ENCODE measurements around the gene CCDC68. TPM values are rescaled to one million over a fixed set of nuclear protein-coding genes. Genes with fewer than 3 reads are reported as not detected.
"Not testable (repeated sequence)": the region's sequence is repeated elsewhere in the genome, so short reads cannot be mapped to it uniquely, and the experiment has no call there.

Gene CCDC68
- total RNA-seq, 1 experiment from 2014 or later: not detected

GRCh38 chr18:54859667-54860421 is 99.4 kb downstream of the CCDC68 start:
- H3K4me1 ChIP-seq (ENCODE audit: insufficient read depth, low read length, poor library complexity, severe bottlenecking): no peaks in the 10 kb centered on the region
- BruUV-seq (replicated peaks): no TSS peak
- H3K36me3 ChIP-seq (ENCODE audit: insufficient read depth, low read length, poor library complexity, severe bottlenecking): no peaks in the 10 kb centered on the region
- H3K27ac ChIP-seq (ENCODE audit: low read depth, low read length, poor library complexity, severe bottlenecking): no peak overlapping the region
- H3K4me3 ChIP-seq (ENCODE audit: low read depth, low read length, poor library complexity, severe bottlenecking): no peak overlapping the region
- intact Hi-C loops (cut with micrococcal nuclease; ENCODE audit: unreplicated experiment): no loop called here
- no peaks in the 10 kb centered on the region for H3K9me3 ChIP-seq (ENCODE audit: low read depth, low read length, poor library complexity, severe bottlenecking)
- no peaks in the 10 kb centered on the region for H3K27me3 ChIP-seq (replicated peaks; ENCODE audit: insufficient read depth, low read depth, low read length, poor library complexity)
- no peak for DNase-seq (ENCODE audit: low spot score)
- ChIA-PET POLR2A (ENCODE audit: low non-redundant PET) (no interaction called here), CTCF (no interaction called here)
- no peak for TF ChIP-seq EZH2 (IDR thresholded peaks at IDR 0.05; ENCODE audit: borderline replicate concordance, low read depth, low read length, poor library complexity, severe bottlenecking)
- TF ChIP-seq CTCF (conservative IDR thresholded peaks at IDR 0.05; ENCODE audit: low read depth, low read length): no peak

GRCh38 chr18:54857499-54857898 is 101.8 kb downstream of the CCDC68 start:
- intact Hi-C loops (cut with micrococcal nuclease; ENCODE audit: unreplicated experiment): no loop called here
- TF ChIP-seq CTCF (conservative IDR thresholded peaks at IDR 0.05; ENCODE audit: low read depth, low read length) (no peak), EZH2 (IDR thresholded peaks at IDR 0.05; ENCODE audit: borderline replicate concordance, low read depth, low read length, poor library complexity, severe bottlenecking) (no peak)
- no peak overlapping the region for H3K4me3 ChIP-seq (ENCODE audit: low read depth, low read length, poor library complexity, severe bottlenecking)
- no peak overlapping the region for H3K27ac ChIP-seq (ENCODE audit: low read depth, low read length, poor library complexity, severe bottlenecking)
- no peak for DNase-seq (ENCODE audit: low spot score)
- no peaks in the 10 kb centered on the region for H3K27me3 ChIP-seq (replicated peaks; ENCODE audit: insufficient read depth, low read depth, low read length, poor library complexity)
- no peaks in the 10 kb centered on the region for H3K4me1 ChIP-seq (ENCODE audit: insufficient read depth, low read length, poor library complexity, severe bottlenecking)
- ChIA-PET POLR2A (ENCODE audit: low non-redundant PET) (no interaction called here), CTCF (no interaction called here)
- H3K9me3 ChIP-seq (ENCODE audit: low read depth, low read length, poor library complexity, severe bottlenecking): no peaks in the 10 kb centered on the region
- H3K36me3 ChIP-seq (ENCODE audit: insufficient read depth, low read length, poor library complexity, severe bottlenecking): no peaks in the 10 kb centered on the region
- no TSS peak for BruUV-seq (replicated peaks)

GRCh38 chr18:54856105-54856646 is 103.1 kb downstream of the CCDC68 start:
- no peak overlapping the region for H3K27ac ChIP-seq (ENCODE audit: low read depth, low read length, poor library complexity, severe bottlenecking)
- ChIA-PET POLR2A (ENCODE audit: low non-redundant PET) (no interaction called here), CTCF (no interaction called here)
- no peak overlapping the region for H3K4me3 ChIP-seq (ENCODE audit: low read depth, low read length, poor library complexity, severe bottlenecking)
- no peak for DNase-seq (ENCODE audit: low spot score)
- no peak for TF ChIP-seq CTCF (conservative IDR thresholded peaks at IDR 0.05; ENCODE audit: low read depth, low read length)
- TF ChIP-seq EZH2 (IDR thresholded peaks at IDR 0.05; ENCODE audit: borderline replicate concordance, low read depth, low read length, poor library complexity, severe bottlenecking): no peak
- no peaks in the 10 kb centered on the region for H3K27me3 ChIP-seq (replicated peaks; ENCODE audit: insufficient read depth, low read depth, low read length, poor library complexity)
- BruUV-seq (replicated peaks): no TSS peak
- H3K9me3 ChIP-seq (ENCODE audit: low read depth, low read length, poor library complexity, severe bottlenecking): no peaks in the 10 kb centered on the region
- intact Hi-C loops (cut with micrococcal nuclease; ENCODE audit: unreplicated experiment): no loop called here
- H3K36me3 ChIP-seq (ENCODE audit: insufficient read depth, low read length, poor library complexity, severe bottlenecking): no peaks in the 10 kb centered on the region
- no peaks in the 10 kb centered on the region for H3K4me1 ChIP-seq (ENCODE audit: insufficient read depth, low read length, poor library complexity, severe bottlenecking)

GRCh38 chr18:54855050-54855449 is 104.2 kb downstream of the CCDC68 start:
- H3K9me3 ChIP-seq (ENCODE audit: low read depth, low read length, poor library complexity, severe bottlenecking); H3K4me1 ChIP-seq (ENCODE audit: insufficient read depth, low read length, poor library complexity, severe bottlenecking); intact Hi-C loops (cut with micrococcal nuclease; ENCODE audit: unreplicated experiment); POLR2A ChIA-PET (ENCODE audit: low non-redundant PET); H3K4me3 ChIP-seq (ENCODE audit: low read depth, low read length, poor library complexity, severe bottlenecking); CTCF ChIA-PET; H3K27ac ChIP-seq (ENCODE audit: low read depth, low read length, poor library complexity, severe bottlenecking); H3K27me3 ChIP-seq (replicated peaks; ENCODE audit: insufficient read depth, low read depth, low read length, poor library complexity); H3K36me3 ChIP-seq (ENCODE audit: insufficient read depth, low read length, poor library complexity, severe bottlenecking); BruUV-seq (replicated peaks); DNase-seq (ENCODE audit: low spot score): not testable (repeated sequence)

Data from A673 (cell line).